IMR-90 (cell line): Measurements from ENCODE around the gene RASL11A. TPM values are rescaled to one million over a fixed set of nuclear protein-coding genes. Genes with fewer than 3 reads are reported as not detected.
"Not testable (repeated sequence)": the region's sequence is repeated elsewhere in the genome, so short reads cannot be mapped to it uniquely, and the experiment has no call there.

Experiments used
- ATAC-seq: fragments of 200-7000 bp; cut with Tn5 transposase; 2 replicates; pipeline ENCODE4 v1.9.1; 2020; ENCODE audit warnings: low read depth, mild to moderate bottlenecking, moderate library complexity
- BruUV-seq: library from RNA; stranded (reverse); fragments of 400-500 nt; replicated peaks from 2 replicates; lab custom pipeline; 2021; lab: Mats Ljungman, UMichigan
- CTCF ChIA-PET: fragments of 300-600 bp; formaldehyde crosslinking; extraction: SDS; loops from one replicate; lab custom pipeline; 2021; ENCODE audit warnings: antibody characterized with exemption; lab: Yijun Ruan, JAX
- POLR2A ChIA-PET: fragments of 300-600 bp; sonication (Branson Sonifier 250); formaldehyde crosslinking; loops from one replicate; lab custom pipeline; 2022; ENCODE audit warnings: antibody characterized with exemption; ENCODE audit not compliant: unreplicated experiment; lab: Charles Lee
- DNase-seq: peaks from one replicate; pipeline ENCODE4 v3.0.0; 2013
- H2AFZ ChIP-seq: replicated peaks from 2 replicates; pipeline ENCODE3; 2013; ENCODE audit warnings: low read length, mild to moderate bottlenecking; ENCODE audit not compliant: poor library complexity
- H2AK5ac ChIP-seq: 2 replicates; pipeline ENCODE4 v1.6.1; 2013; ENCODE audit warnings: low read depth, low read length, inconsistent platforms
- H2AK9ac ChIP-seq: replicated peaks from 2 replicates; pipeline ENCODE3; 2013; ENCODE audit warnings: mild to moderate bottlenecking, low read depth, low read length, moderate library complexity; ENCODE audit not compliant: poor library complexity
- H2BK120ac ChIP-seq: 2 replicates; pipeline ENCODE4 v1.6.1; 2013; ENCODE audit warnings: low read depth, low read length, inconsistent platforms
- H2BK15ac ChIP-seq: 3 replicates; pipeline ENCODE4 v1.6.1; 2013; ENCODE audit warnings: low read depth, low read length, inconsistent platforms
- H2BK20ac ChIP-seq: 2 replicates; pipeline ENCODE4 v1.6.1; 2013; ENCODE audit warnings: low read depth, mild to moderate bottlenecking, inconsistent platforms, low read length, moderate library complexity
- H2BK5ac ChIP-seq: 2 replicates; pipeline ENCODE4 v1.6.1; 2013; ENCODE audit warnings: mild to moderate bottlenecking, low read depth, low read length, inconsistent platforms; ENCODE audit not compliant: poor library complexity, severe bottlenecking
- H3K14ac ChIP-seq: replicated peaks from 2 replicates; pipeline ENCODE4 v1.6.1; 2013; ENCODE audit warnings: low read depth, low read length, inconsistent platforms
- H3K18ac ChIP-seq: 2 replicates; pipeline ENCODE4 v1.6.1; 2013; ENCODE audit warnings: low read depth, low read length, control low read depth
- H3K23ac ChIP-seq: 2 replicates; pipeline ENCODE4 v1.6.1; 2013; ENCODE audit warnings: low read depth, low read length, inconsistent platforms
- H3K27ac ChIP-seq: 2 replicates; pipeline ENCODE4 v1.5.1; 2013; ENCODE audit warnings: mild to moderate bottlenecking, control low read depth, low read length; ENCODE audit not compliant: insufficient read depth
- H3K27me3 ChIP-seq: 2 replicates; pipeline ENCODE4 v1.6.1; 2013; ENCODE audit warnings: low read length; ENCODE audit not compliant: control insufficient read depth, insufficient read depth
- H3K36me3 ChIP-seq: 2 replicates; pipeline ENCODE4 v1.6.1; 2013; ENCODE audit warnings: low read length, mixed read lengths; ENCODE audit not compliant: control insufficient read depth, insufficient read depth
- H3K4ac ChIP-seq: 2 replicates; pipeline ENCODE4 v1.6.1; 2013; ENCODE audit warnings: low read depth, low read length, inconsistent platforms
- H3K4me1 ChIP-seq: 2 replicates; pipeline ENCODE4 v1.6.1; 2013; ENCODE audit warnings: low read length, mixed read lengths; ENCODE audit not compliant: control insufficient read depth, insufficient read depth
- H3K4me2 ChIP-seq: 2 replicates; pipeline ENCODE4 v1.6.1; 2013; ENCODE audit warnings: low read depth, mild to moderate bottlenecking, control low read depth, low read length, moderate library complexity
- H3K4me3 ChIP-seq: 2 replicates; pipeline ENCODE4 v1.5.1; 2013; ENCODE audit warnings: low read depth, mild to moderate bottlenecking, control low read depth, low read length, moderate library complexity; ENCODE audit not compliant: insufficient read depth
- H3K56ac ChIP-seq: 2 replicates; pipeline ENCODE4 v1.6.1; 2013; ENCODE audit warnings: low read length, inconsistent platforms; ENCODE audit not compliant: insufficient read depth; ENCODE audit errors: extremely low read depth
- H3K79me1 ChIP-seq, 2 experiments: 2 replicates each; pipeline ENCODE4 v1.6.1; 2013; ENCODE audit warnings: low read length in 2 of 2, inconsistent platforms in 1 of 2, low read depth in 1 of 2
- H3K9ac ChIP-seq: 2 replicates; pipeline ENCODE4 v1.6.1; 2013; ENCODE audit warnings: low read depth, low read length, control low read depth
- H3K9me1 ChIP-seq: 2 replicates; pipeline ENCODE4 v1.6.1; 2013; ENCODE audit warnings: low read length, inconsistent platforms; ENCODE audit not compliant: insufficient read depth
- H3K9me3 ChIP-seq: 2 replicates; pipeline ENCODE4 v1.6.1; 2013; ENCODE audit warnings: low read length; ENCODE audit not compliant: control insufficient read depth, insufficient read depth
- H4K20me1 ChIP-seq: 2 replicates; pipeline ENCODE4 v1.6.1; 2013; ENCODE audit warnings: low read length, inconsistent platforms; ENCODE audit not compliant: insufficient read depth
- H4K5ac ChIP-seq: 2 replicates; pipeline ENCODE4 v1.6.1; 2013; ENCODE audit warnings: mild to moderate bottlenecking, low read depth, low read length, control low read depth
- H4K8ac ChIP-seq, 2 experiments: 2 replicates each; pipeline ENCODE4 v1.6.1; 2013; ENCODE audit warnings: low read depth in 2 of 2, low read length in 2 of 2, control low read depth in 1 of 2, inconsistent platforms in 1 of 2
- H4K91ac ChIP-seq: 2 replicates; pipeline ENCODE4 v1.6.1; 2013; ENCODE audit warnings: low read depth, low read length, inconsistent platforms; ENCODE audit not compliant: insufficient read depth
- CTCF ChIP-seq: conservative IDR thresholded peaks from 2 replicates; pipeline ENCODE4 v1.5.1; 2012; ENCODE audit warnings: mild to moderate bottlenecking, low read depth, low read length, improper control_type of control experiment
- FOS ChIP-seq: fragments of 150-350 bp; IDR thresholded peaks from 2 replicates; pipeline ENCODE4 v1.6.1; 2016; ENCODE audit warnings: low read depth, low read length
- MAZ ChIP-seq: IDR thresholded peaks from 2 replicates; pipeline ENCODE4 v1.6.1; 2012; ENCODE audit warnings: low read depth, mild to moderate bottlenecking, low read length, improper control_type of control experiment, moderate library complexity, borderline replicate concordance
- RAD21 ChIP-seq: IDR thresholded peaks from 2 replicates; pipeline ENCODE4 v1.6.1; 2012; ENCODE audit warnings: low read length, improper control_type of control experiment
- RCOR1 ChIP-seq: IDR thresholded peaks from 2 replicates; pipeline ENCODE4 v1.6.1; 2012; ENCODE audit warnings: mild to moderate bottlenecking, low read length, improper control_type of control experiment; ENCODE audit not compliant: insufficient replicate concordance
- RFX5 ChIP-seq: IDR thresholded peaks from 2 replicates; pipeline ENCODE4 v1.8.0; 2012; ENCODE audit warnings: low read depth, mild to moderate bottlenecking, low read length, moderate library complexity
- WGBS, 2 experiments: methylation state at CpG; one replicate each; pipeline versions ENCODE4 v1.1.5 to v1.1.7; 2013; ENCODE audit warnings: missing lambda C conversion rate in 2 of 2; ENCODE audit not compliant: insufficient read length in 1 of 2; ENCODE audit errors: extremely low coverage in 2 of 2; 5-methylcytosine and 5-hydroxymethylcytosine counted together
- dilution Hi-C: fragments of 300-500 bp; cut with HindIII; formaldehyde crosslinking; loops from one replicate; pipeline ENCODE4 v1.14.3; 2018; ENCODE audit warnings: low sequenced_read_pairs; ENCODE audit not compliant: unreplicated experiment
- in situ Hi-C: fragments of 300-500 bp; cut with MboI; formaldehyde crosslinking; loops from 3 replicates; pipeline ENCODE4 v1.14.3; 2019; ENCODE audit warnings: low sequenced_read_pairs, inconsistent platforms, mixed read lengths
- intact Hi-C: fragments of 100-400 bp; cut with micrococcal nuclease; formaldehyde crosslinking; loops from 2 replicates; pipeline ENCODE4 v1.10.0; 2022
- polyA plus RNA-seq, 3 experiments: library from polyadenylated mRNA; depleted of rRNA; stranded (reverse); fragments of >200 nt; gene quantifications; 2 replicates each; pipeline ENCODE4 v1.2.3, GENCODE V29; 2012; ENCODE audit warnings: low replicate concordance in 1 of 3
- total RNA-seq: library from RNA; depleted of rRNA; stranded (reverse); fragments of >200 nt; gene quantifications from 2 replicates; pipeline ENCODE4 v1.2.3, GENCODE V29; 2012

Gene RASL11A
- total and polyA plus RNA-seq, 2 of the 4 experiments (the other 2 are of a cell fraction): 10.4 to 18.5 TPM

GRCh38 chr13:27298849-27299248 is 28.2 kb downstream of the RASL11A start:
- Histone ChIP-seq H4K5ac (no peak overlapping the region), H4K8ac (no peak overlapping the region), H3K27ac (no peak overlapping the region), H2BK15ac (no peak overlapping the region), H2AFZ (no peak overlapping the region), H3K9me3 (peaks cover 3% of the 10 kb centered on the region; the same call in 1 of the 2 replicates), H2BK120ac (no peak overlapping the region), H3K4ac (no peak overlapping the region), H3K14ac (no peak overlapping the region), H3K9ac (no peak overlapping the region), H4K20me1 (no peaks in the 10 kb centered on the region), H2BK20ac (no peak overlapping the region), H3K4me3 (no peak overlapping the region), H3K79me1 (no peaks in the 10 kb centered on the region), H2AK9ac (no peak overlapping the region), H3K4me1 (no peaks in the 10 kb centered on the region), H3K18ac (no peak overlapping the region), H3K27me3 (peaks cover 40% of the 10 kb centered on the region), H2AK5ac (no peak overlapping the region), H3K9me1 (no peaks in the 10 kb centered on the region), H4K91ac (no peak overlapping the region), H2BK5ac (no peak overlapping the region), H3K36me3 (no peaks in the 10 kb centered on the region), H3K56ac (no peak overlapping the region), H3K23ac (no peak overlapping the region), H3K4me2 (no peak overlapping the region)
- POLR2A ChIA-PET: interaction anchor here (0.6 kb wide), 1 partner anchor 15 kb away, joined by 4 read pairs; no protein-coding TSS in a partner anchor
- CTCF ChIA-PET: no interaction called here
- dilution Hi-C loops (no loop called here), in situ Hi-C loops (no loop called here), intact Hi-C loops (no loop called here)
- DNase-seq (no peak), ATAC-seq (no peak)
- WGBS, 2 experiments: 20% methylated on average over 1 of the region's 5 CpGs; no CpG with 5 or more reads in 1 of the 2 experiments
- TF ChIP-seq RAD21 (no peak), CTCF (no peak), RFX5 (no peak), RCOR1 (no peak), MAZ (no peak), FOS (no peak)
- BruUV-seq: no TSS peak

- H4K91ac ChIP-seq, H3K9me1 ChIP-seq, DNase-seq, dilution Hi-C loops, H2AFZ ChIP-seq, H3K27ac ChIP-seq, H2BK120ac ChIP-seq, H3K4me2 ChIP-seq, H3K56ac ChIP-seq, H4K8ac ChIP-seq, H3K23ac ChIP-seq, H3K4me3 ChIP-seq, H3K79me1 ChIP-seq, H3K36me3 ChIP-seq, POLR2A ChIA-PET, H3K4ac ChIP-seq, H3K9me3 ChIP-seq, H2AK5ac ChIP-seq, in situ Hi-C loops, H2AK9ac ChIP-seq, H3K4me1 ChIP-seq, H3K9ac ChIP-seq, H2BK20ac ChIP-seq, H4K20me1 ChIP-seq, H3K14ac ChIP-seq, H4K5ac ChIP-seq, H2BK5ac ChIP-seq, BruUV-seq, intact Hi-C loops, H3K18ac ChIP-seq, H2BK15ac ChIP-seq, ATAC-seq: not testable (repeated sequence)
- no CpG with 5 or more reads among the region's 7 CpGs for WGBS, 2 experiments
- CTCF ChIA-PET: interaction anchor here (0.7 kb wide), 1 partner anchor 15 kb away, joined by 4 read pairs; no protein-coding TSS in a partner anchor
- H3K27me3 ChIP-seq: peaks cover 32% of the 10 kb centered on the region
Observed at GRCh38 chr13:27300406-27300805, 29.8 kb downstream of the RASL11A start.
